ENCODE measurements around the gene TTC27.

TTC27 gene

DNA sequence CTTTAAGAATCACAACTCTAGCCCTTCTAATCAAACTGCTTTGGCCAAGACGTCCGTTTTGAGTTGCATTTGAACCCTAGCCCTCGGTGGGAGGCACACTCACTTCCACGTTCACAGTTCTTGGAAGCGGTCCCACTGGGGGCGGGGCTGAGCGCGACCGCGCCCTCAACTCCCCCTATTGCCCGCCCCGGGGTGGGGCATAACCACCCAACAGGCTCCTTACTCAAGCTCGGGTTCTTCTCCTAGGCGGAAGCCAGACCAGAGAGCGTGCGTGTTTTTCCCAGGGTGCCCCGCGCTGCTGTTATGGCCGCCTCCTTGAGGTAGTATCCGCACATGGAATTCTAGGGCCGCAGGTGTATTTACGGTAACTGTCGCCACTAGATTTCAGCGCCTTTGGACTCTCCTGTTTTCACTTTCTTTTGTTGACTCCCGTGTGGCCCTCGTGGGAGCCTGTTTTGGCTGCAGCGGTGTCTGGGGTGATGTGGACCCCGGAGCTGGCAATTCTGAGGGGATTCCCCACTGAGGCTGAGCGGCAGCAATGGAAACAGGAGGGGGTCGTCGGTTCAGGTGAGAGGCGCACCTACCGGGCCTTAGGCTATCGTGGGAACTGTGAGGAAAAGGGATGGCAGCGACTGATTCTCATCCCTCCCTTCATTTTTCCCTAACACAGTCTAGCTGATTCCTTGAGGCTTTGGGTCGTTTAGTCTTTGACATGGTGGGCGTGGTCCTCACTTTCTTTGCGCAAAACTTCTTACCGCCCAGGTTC, at the start of gene TTC27:
Gene TTC27 (plus strand): TSS at position 237 of the 766 bp plus-strand sequence. CDS start 243 bp downstream, at position 480.
- Mint-ChIP-seq H3K27me3 (no peaks in the 10 kb centered on the region), H3K9me3 (no peaks in the 10 kb centered on the region), H3K4me3 (peak within 1 kb of the TSS; percentile 97), H3K4me1 (peaks cover 16% of the 10 kb centered on the region), H3K27ac (peak within 1 kb of the TSS; percentile 91), H3K36me3 (peaks cover 6% of the 10 kb centered on the region)
- DNase-seq (ENCODE audit: low spot score in 2 of 2) (peak; percentile 89 to 90), ATAC-seq (ENCODE audit: low read depth) (peak; percentile 98)

DNA sequence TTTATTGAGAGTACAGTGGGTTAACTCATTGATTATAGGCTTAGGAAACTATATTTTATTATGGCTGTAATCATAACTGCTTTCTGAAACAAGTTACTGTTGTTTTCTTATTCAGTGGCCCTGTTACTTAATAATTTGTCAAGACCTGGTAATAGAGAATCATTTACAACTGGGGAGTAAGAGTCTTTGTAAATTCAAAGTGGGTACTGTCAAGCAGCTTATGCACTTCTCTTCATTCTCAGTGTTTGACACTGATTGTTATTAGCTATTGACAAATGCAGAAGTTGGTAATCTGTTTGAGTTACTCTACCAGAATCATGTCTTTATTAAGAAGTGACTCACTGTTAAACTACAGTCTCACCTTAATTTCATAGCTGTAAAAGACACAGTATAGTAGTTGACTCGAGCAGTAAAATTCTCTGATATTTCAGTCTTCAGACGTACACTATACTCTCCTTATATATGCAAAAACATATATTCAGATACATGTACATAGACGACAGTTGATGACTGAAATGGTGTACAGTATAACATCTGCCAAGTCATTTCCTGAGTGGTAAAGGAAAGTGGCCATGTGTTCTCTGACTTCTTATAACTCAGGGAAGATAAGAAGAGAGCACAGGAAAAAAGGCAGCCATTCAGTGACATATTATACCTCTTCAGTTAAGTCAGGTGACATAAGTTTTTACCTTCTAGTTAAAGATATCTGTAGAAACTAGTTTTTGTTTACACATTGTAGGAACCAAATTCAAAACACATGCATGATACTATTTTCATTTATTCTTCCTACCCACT, 36.0 kb upstream of the TTC27 start:
- Mint-ChIP-seq H3K4me1 (peaks cover 4% of the 10 kb centered on the region), H3K4me3 (no peak overlapping the region), H3K9me3 (no peaks in the 10 kb centered on the region), H3K36me3 (peaks cover 2% of the 10 kb centered on the region), H3K27ac (peak overlapping the region; percentile 55), H3K27me3 (no peaks in the 10 kb centered on the region)
- no peak for ATAC-seq (ENCODE audit: low read depth)
- DNase-seq (ENCODE audit: low spot score in 2 of 2), result no peak

DNA sequence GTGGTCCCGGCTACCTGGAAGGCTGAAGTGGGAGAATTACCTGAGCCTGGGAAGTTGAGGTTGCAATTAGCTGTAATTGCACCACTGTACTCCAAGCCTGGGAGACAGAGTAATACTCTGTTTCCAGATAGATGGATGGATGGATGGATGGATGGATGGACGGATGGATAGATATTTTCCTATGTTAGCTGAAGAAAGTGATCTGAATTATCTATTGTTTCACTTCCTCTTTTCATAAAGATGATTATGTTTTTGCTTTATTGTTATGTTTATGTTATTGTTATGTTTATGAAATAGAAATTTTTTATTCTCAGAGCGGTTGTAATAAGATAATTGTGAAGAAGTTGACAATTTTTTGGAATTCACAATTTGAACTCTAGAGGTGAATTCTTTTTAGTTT, 33.3 kb upstream of the TTC27 start:
- H3K4me3 Mint-ChIP-seq, result no peak overlapping the region
- no peaks in the 10 kb centered on the region for H3K9me3 Mint-ChIP-seq
- peaks cover 4% of the 10 kb centered on the region for H3K4me1 Mint-ChIP-seq
- no peak for DNase-seq (ENCODE audit: low spot score in 2 of 2)
- no peak for ATAC-seq (ENCODE audit: low read depth)
- no peaks in the 10 kb centered on the region for H3K27me3 Mint-ChIP-seq
- no peak overlapping the region for H3K27ac Mint-ChIP-seq
- H3K36me3 Mint-ChIP-seq, result peaks cover 2% of the 10 kb centered on the region

DNA sequence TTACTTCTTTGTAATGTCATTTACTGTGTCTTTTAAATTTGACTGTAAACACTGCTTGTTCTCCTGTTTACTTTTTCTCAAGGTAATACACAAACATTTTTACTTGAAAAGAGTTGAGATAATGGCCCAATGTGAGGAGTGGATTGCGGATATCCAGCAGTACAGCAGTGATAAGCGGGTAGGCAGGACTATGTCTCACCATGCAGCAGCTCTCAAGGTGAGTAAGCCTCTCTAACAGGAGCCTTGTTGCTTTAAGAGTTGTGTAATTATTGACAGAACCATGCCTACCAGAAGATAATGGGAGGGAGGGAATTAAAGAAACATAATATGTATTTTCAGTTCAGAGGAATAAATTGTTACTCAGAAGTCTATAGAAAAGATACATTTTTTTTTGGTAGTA, 16.5 kb upstream of the TTC27 start:
- Mint-ChIP-seq H3K27ac (peak overlapping the region; percentile 31), H3K4me1 (peaks cover 3% of the 10 kb centered on the region), H3K27me3 (no peaks in the 10 kb centered on the region), H3K9me3 (no peaks in the 10 kb centered on the region), H3K4me3 (no peak overlapping the region), H3K36me3 (peaks cover 39% of the 10 kb centered on the region)
- ATAC-seq (ENCODE audit: low read depth) (no peak), DNase-seq (ENCODE audit: low spot score in 2 of 2) (no peak)

DNA sequence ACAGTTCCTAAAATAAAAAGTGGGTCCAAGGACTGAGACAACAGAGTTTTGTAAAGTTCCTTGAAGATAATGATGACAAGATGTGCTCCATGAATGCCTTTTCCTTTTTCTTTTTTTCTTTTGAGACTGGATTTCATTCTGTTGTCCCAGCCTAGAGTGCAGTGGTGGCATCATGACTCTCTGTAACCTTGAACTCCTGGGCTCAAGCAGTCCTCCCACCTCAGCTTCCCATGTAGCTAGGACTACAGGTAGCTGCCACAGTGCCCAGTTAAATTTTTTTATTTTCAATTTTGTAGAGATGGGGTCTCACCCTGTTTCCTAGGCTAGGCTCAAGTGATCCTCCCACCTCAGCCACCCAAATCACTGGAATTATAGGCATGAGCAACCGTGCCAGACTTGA, 16.1 kb upstream of the TTC27 start:
- ATAC-seq (ENCODE audit: low read depth) (no peak), DNase-seq (ENCODE audit: low spot score in 2 of 2) (no peak)
- Mint-ChIP-seq H3K4me1 (peaks cover 3% of the 10 kb centered on the region), H3K4me3 (no peak overlapping the region), H3K36me3 (peaks cover 39% of the 10 kb centered on the region), H3K9me3 (no peaks in the 10 kb centered on the region), H3K27ac (peak overlapping the region; percentile 63), H3K27me3 (no peaks in the 10 kb centered on the region)

DNA sequence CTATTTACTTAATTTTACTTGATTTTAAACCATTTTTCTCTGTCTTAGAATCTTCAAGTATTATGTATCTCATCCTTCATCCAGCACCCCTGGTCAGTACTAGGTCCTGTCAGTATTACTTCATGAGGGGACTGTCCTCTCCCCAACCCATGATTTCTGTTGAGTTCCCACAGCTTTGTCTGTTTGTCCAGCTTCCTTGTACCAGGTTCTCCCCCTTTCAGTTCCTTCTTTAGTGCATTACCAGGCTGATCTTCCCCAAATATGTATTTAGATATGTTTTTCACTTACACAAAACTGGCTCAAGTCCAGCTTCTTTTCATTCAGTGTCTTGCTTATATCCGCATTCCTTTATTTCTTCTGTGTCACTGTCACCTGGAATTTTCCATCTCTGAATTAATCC, 13.8 kb upstream of the TTC27 start:
- ATAC-seq (ENCODE audit: low read depth) (no peak), DNase-seq (ENCODE audit: low spot score in 2 of 2) (no peak)
- Mint-ChIP-seq H3K9me3 (no peaks in the 10 kb centered on the region), H3K4me1 (peaks cover 3% of the 10 kb centered on the region), H3K27me3 (no peaks in the 10 kb centered on the region), H3K4me3 (no peak overlapping the region), H3K27ac (peak overlapping the region; percentile 80), H3K36me3 (peaks cover 34% of the 10 kb centered on the region)

DNA sequence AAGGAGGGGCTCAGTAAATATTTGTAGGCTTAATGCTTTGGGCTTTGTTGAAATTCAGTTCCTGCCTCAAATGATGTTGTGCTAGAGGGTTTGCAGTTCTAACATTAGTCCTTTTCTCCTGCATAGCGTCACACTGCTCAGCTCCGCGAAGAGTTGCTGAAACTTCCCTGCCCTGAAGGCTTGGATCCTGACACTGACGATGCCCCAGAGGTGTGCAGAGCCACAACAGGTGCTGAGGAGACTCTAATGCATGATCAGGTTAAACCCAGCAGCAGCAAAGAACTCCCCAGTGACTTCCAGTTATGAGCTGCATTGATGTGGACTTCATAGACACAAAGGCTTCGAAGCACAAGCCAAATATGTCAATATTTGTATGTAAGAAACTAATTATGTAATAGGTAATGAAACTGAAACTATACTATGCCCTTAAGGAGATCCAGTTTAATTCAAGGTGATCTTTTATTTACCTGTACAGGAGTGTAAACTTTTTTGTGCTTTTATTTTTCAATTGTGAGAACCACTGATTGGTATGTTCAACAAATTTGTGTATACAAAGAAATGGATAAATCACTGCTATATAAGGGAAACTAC, 10.2 kb upstream of the TTC27 start:
- ATAC-seq (ENCODE audit: low read depth) (no peak), DNase-seq (ENCODE audit: low spot score in 2 of 2) (no peak)
- Mint-ChIP-seq H3K4me1 (peaks cover 3% of the 10 kb centered on the region), H3K27me3 (no peaks in the 10 kb centered on the region), H3K27ac (no peak overlapping the region), H3K9me3 (no peaks in the 10 kb centered on the region), H3K36me3 (peaks cover 30% of the 10 kb centered on the region), H3K4me3 (no peak overlapping the region)

DNA sequence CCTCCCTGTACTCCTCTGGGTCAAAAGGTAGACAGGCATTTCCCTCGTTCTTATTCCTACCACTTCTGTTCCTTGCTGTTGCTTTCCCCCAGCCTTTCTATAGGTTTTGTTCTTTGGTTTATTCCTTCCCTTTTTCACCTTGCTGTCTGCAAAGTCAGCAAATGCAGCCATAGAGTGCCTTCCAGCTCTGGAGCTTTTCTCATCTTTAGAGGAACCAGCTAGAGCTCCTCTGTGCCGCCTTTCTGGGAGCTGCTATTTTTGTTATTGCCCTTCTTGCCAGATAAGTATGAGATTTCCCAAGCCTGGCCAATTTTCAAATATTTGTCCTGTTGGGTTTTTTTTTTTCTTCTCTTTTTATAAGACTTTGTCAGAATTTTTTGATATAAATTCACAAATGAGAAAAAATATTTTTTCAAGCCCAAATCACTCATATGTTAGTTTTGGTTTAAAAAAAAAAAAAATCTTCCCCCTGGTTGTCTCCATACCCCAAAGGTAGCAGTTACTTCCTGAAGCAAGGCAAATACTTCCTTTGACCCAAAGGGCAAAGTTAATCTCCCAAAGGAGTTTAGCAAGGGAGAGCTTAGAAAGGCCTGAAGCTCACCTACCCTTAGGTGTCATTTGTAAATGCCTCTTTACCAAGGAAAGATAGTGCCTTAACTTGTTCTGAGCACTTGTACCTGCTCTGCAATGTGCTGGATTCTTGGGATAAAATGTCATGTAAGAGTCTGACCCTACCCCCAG, 5.1 kb upstream of the TTC27 start:
- Mint-ChIP-seq H3K4me1 (peaks cover 8% of the 10 kb centered on the region), H3K27me3 (no peaks in the 10 kb centered on the region), H3K9me3 (no peaks in the 10 kb centered on the region), H3K36me3 (peaks cover 9% of the 10 kb centered on the region), H3K4me3 (no peak overlapping the region), H3K27ac (peak overlapping the region; percentile 0)
- ATAC-seq (ENCODE audit: low read depth) (no peak), DNase-seq (ENCODE audit: low spot score in 2 of 2) (no peak)

DNA sequence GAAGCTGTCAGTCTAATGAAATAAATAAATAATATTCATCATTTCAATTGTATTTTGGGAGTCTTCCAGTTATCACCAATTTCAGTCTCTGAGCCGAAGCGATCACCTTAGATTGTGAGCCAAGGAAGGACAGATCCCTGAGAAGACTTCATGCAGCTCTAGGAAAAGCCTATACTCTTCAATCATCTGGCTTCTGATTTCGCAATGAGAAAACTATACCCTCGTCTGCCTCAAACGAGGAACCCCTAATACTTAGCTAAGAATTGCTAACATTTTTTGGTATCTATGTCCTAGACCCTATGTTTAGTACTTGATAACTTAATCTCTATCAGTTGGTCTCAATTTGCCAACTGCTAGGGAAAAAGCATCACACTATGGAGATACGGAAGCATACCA, 4.5 kb upstream of the TTC27 start:
- peaks cover 9% of the 10 kb centered on the region for H3K36me3 Mint-ChIP-seq
- H3K4me1 Mint-ChIP-seq, result peaks cover 9% of the 10 kb centered on the region
- ATAC-seq (ENCODE audit: low read depth), result no peak
- H3K9me3 Mint-ChIP-seq, result no peaks in the 10 kb centered on the region
- DNase-seq (ENCODE audit: low spot score in 2 of 2), result no peak
- H3K27ac Mint-ChIP-seq, result peak overlapping the region; percentile 0
- H3K4me3 Mint-ChIP-seq, result no peak overlapping the region
- no peaks in the 10 kb centered on the region for H3K27me3 Mint-ChIP-seq

DNA sequence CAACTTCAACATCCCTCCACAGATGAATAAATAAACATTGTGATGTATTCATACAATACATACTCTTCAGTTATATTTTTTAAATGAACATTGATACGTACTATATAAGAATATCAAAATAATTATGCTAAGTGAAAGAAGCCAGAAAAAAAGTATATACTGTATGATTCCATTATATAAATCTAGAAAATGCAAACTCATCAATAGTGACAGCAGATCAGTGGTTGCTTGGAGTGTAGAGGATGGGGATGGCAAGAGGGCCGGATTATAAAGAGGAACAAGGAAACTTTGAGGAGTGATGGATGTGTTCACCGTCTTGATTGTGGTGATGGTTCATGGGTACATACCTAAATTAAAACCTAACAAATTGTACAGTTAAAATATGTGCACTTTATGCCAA, 3.0 kb upstream of the TTC27 start:
- Mint-ChIP-seq H3K9me3 (no peaks in the 10 kb centered on the region), H3K4me1 (peaks cover 14% of the 10 kb centered on the region), H3K27me3 (no peaks in the 10 kb centered on the region), H3K36me3 (peaks cover 9% of the 10 kb centered on the region), H3K27ac (no peak overlapping the region), H3K4me3 (no peak overlapping the region)
- no peak for ATAC-seq (ENCODE audit: low read depth)
- no peak for DNase-seq (ENCODE audit: low spot score in 2 of 2)

DNA sequence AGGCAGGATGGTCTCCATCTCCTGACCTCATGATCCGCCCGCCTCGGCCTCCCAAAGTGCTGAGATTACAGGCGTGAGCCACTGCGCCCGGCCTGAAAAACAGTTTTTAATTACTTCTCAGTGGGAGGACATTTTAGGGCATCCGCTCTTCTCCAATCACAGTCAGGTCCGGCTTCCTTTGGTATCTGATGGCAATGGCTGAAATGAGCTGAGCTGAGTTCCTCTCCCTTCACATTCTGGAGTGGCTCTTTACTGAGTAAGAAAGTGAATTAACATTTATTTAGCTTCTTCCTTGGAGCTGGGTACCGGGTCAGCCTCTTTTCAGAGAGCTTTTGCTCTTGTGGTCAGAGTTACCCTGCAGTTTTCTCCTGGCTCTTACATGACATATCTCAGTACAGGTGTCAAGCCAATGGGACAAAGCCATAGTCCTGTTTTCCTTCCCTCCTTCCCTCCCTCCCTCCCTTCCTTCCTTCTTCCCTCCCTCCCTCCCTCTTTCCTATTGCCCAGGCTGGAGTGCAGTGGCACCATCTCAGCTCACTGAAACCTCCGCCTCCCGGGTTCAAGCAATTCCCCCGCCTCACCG, 1.1 kb upstream of the TTC27 start:
- H3K4me3 Mint-ChIP-seq, result peak overlapping the region; percentile 97
- H3K27ac Mint-ChIP-seq, result peak overlapping the region; percentile 91
- peaks cover 16% of the 10 kb centered on the region for H3K4me1 Mint-ChIP-seq
- ATAC-seq (ENCODE audit: low read depth), result no peak
- peaks cover 5% of the 10 kb centered on the region for H3K36me3 Mint-ChIP-seq
- H3K9me3 Mint-ChIP-seq, result no peaks in the 10 kb centered on the region
- no peak for DNase-seq (ENCODE audit: low spot score in 2 of 2)
- no peaks in the 10 kb centered on the region for H3K27me3 Mint-ChIP-seq

DNA sequence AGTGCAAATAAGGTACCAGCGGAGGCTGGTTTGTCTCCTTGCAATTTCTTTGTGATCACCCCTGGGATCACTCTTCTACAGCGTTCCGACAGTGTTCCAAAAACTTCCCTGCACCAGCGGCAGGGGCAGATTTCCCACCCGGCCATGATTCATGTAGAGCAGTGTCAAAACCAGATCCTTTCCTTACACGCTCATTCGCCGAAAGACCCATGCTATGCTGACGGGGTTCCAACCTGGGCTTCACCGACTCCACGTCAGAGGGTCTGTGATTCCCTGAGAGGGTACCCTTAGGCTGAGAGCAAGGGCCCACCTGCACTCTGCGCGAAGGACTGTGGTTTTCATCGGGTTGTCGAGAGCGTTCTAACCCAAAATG, 423 bp upstream of the TTC27 start:
- peak in 1 of 2 donors; percentile 1 for DNase-seq (ENCODE audit: low spot score in 2 of 2)
- ATAC-seq (ENCODE audit: low read depth), result peak; percentile 13
- H3K4me3 Mint-ChIP-seq, result peak overlapping the region; percentile 97
- no peaks in the 10 kb centered on the region for H3K27me3 Mint-ChIP-seq
- H3K27ac Mint-ChIP-seq, result peak overlapping the region; percentile 91
- H3K4me1 Mint-ChIP-seq, result peaks cover 16% of the 10 kb centered on the region
- H3K9me3 Mint-ChIP-seq, result no peaks in the 10 kb centered on the region
- H3K36me3 Mint-ChIP-seq, result peaks cover 8% of the 10 kb centered on the region

DNA sequence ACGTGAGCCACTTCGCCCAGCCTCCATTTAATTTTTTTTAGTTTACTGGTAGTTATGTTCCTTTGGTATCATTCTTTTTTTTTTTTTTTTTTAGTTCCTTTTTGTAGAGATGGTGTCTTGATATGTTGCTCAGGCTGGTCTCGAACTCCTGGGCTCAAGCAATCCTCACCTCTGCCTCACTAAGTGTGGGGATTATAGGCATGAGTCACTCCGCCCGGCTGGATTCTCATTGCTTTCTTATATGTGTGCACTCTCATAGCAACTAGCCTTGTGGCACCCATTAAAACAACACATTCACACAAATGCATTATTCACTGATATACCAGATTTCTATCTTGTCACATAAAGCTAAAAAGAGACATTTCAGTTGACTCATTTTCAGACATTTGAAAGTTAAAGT, 4.2 kb downstream of the TTC27 start:
- no peaks in the 10 kb centered on the region for H3K27me3 Mint-ChIP-seq
- DNase-seq (ENCODE audit: low spot score in 2 of 2) (no peak), ATAC-seq (ENCODE audit: low read depth) (no peak)
- peaks cover 11% of the 10 kb centered on the region for H3K36me3 Mint-ChIP-seq
- H3K4me3 Mint-ChIP-seq, result no peak overlapping the region
- no peaks in the 10 kb centered on the region for H3K9me3 Mint-ChIP-seq
- peaks cover 14% of the 10 kb centered on the region for H3K4me1 Mint-ChIP-seq
- no peak overlapping the region for H3K27ac Mint-ChIP-seq

Measured in memory B cell (primary cell).